ENCODE results near the gene NAV3.

Gene NAV3, protein sequence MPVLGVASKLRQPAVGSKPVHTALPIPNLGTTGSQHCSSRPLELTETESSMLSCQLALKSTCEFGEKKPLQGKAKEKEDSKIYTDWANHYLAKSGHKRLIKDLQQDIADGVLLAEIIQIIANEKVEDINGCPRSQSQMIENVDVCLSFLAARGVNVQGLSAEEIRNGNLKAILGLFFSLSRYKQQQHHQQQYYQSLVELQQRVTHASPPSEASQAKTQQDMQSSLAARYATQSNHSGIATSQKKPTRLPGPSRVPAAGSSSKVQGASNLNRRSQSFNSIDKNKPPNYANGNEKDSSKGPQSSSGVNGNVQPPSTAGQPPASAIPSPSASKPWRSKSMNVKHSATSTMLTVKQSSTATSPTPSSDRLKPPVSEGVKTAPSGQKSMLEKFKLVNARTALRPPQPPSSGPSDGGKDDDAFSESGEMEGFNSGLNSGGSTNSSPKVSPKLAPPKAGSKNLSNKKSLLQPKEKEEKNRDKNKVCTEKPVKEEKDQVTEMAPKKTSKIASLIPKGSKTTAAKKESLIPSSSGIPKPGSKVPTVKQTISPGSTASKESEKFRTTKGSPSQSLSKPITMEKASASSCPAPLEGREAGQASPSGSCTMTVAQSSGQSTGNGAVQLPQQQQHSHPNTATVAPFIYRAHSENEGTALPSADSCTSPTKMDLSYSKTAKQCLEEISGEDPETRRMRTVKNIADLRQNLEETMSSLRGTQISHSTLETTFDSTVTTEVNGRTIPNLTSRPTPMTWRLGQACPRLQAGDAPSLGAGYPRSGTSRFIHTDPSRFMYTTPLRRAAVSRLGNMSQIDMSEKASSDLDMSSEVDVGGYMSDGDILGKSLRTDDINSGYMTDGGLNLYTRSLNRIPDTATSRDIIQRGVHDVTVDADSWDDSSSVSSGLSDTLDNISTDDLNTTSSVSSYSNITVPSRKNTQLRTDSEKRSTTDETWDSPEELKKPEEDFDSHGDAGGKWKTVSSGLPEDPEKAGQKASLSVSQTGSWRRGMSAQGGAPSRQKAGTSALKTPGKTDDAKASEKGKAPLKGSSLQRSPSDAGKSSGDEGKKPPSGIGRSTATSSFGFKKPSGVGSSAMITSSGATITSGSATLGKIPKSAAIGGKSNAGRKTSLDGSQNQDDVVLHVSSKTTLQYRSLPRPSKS (N-terminal part only)

DNA sequence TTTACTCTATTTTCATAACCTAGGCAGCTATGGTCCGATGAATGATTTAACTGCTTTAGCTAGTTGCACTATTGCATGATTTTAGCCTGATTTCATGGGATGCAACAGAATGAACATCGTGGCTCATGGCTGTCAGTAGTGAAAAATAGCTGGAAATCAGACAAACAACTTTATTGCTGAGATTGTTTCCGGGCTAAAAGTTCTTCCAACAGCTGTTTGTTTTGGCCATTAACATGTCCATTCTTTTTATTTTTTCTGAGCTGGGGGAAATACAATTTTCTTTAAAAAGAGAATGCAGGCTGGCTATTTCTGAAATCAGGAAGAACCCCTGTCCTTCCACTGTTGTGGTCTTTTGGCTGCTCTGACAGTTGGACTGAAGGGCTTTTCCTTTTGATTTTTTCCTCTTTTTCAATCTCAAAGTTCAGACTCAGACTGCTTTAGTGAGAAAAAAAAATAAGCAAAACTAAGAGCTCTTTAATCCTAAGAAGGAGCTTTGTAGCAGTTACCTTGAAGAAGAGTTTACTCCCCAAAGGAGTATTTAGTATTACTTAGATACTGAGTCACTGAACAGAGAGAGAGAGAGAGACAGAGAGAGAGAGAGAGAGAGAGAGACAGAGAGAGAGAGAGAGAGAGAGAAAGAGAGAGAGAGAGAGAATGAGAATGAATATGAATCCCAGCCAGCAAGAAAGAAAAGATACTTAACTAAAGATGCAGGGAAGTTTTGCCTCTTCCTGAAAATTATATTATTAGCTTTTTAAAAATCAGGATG, at the start of gene NAV3:
Gene NAV3, plus strand, starts transcription at position 312 of the 769 bp plus-strand sequence. CDS start 568 bp downstream, outside the sequence.
- H3K4me1 ChIP-seq (ENCODE audit: control insufficient read depth, insufficient read depth, low read length), result no peaks in the 10 kb centered on the region
- H3K9ac ChIP-seq (ENCODE audit: low read depth, low read length), result no peak within 1 kb of the TSS
- no peaks in the 10 kb centered on the region for H3K27me3 ChIP-seq (ENCODE audit: control insufficient read depth, insufficient read depth, low read length)
- no peaks in the 10 kb centered on the region for H3K9me3 ChIP-seq (ENCODE audit: control insufficient read depth, insufficient read depth, low read length)
- no peaks in the 10 kb centered on the region for H3K36me3 ChIP-seq (ENCODE audit: control insufficient read depth, insufficient read depth, low read length)
- no peak within 1 kb of the TSS for H3K4me3 ChIP-seq (ENCODE audit: low read depth, low read length)

DNA sequence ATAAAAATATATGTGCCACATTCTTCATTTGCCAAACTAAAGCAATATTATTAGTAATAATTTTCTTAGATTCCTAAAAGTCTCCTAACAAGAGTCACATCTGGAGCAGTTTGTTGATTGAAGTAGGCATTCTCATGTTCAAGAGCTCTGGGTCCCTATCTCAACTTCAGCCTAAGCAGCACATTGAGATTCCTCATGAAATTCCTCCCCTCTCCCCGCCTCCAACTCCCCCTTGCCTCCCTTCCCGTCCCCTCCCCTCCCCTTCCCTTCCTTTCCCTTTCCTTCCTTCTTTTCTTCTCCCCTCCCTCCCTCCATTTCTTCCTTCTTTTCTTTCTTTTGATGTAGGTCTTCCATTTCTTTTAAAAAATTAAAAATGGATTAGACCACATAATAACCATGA, 48.7 kb upstream of the NAV3 start:
- no peak overlapping the region for H3K4me3 ChIP-seq (ENCODE audit: low read depth, low read length)
- no peaks in the 10 kb centered on the region for H3K27me3 ChIP-seq (ENCODE audit: control insufficient read depth, insufficient read depth, low read length)
- no peaks in the 10 kb centered on the region for H3K36me3 ChIP-seq (ENCODE audit: control insufficient read depth, insufficient read depth, low read length)
- H3K4me1 ChIP-seq (ENCODE audit: control insufficient read depth, insufficient read depth, low read length), result no peaks in the 10 kb centered on the region
- no peak overlapping the region for H3K9ac ChIP-seq (ENCODE audit: low read depth, low read length)
- no peaks in the 10 kb centered on the region for H3K9me3 ChIP-seq (ENCODE audit: control insufficient read depth, insufficient read depth, low read length)

DNA sequence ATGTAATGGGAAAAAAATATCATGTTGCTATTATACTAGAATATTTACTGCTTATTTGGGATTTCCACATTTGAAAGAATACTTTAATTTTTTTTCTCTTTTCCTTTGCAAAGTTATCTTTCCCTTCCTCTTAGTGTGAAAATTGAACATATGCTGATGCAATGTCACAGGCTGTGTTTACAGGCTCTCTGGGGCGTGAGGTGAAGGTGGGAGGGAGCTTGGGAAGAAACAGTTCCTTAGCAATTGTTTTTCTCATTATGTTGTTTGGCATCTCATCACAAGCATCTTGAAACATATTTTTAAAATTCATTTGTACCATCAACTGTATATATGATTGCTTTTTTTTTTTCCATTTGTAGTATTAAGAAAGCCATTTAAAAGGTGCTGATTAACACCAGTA, 47.9 kb upstream of the NAV3 start:
- H3K4me3 ChIP-seq (ENCODE audit: low read depth, low read length), result no peak overlapping the region
- no peaks in the 10 kb centered on the region for H3K4me1 ChIP-seq (ENCODE audit: control insufficient read depth, insufficient read depth, low read length)
- no peak overlapping the region for H3K9ac ChIP-seq (ENCODE audit: low read depth, low read length)
- H3K9me3 ChIP-seq (ENCODE audit: control insufficient read depth, insufficient read depth, low read length), result no peaks in the 10 kb centered on the region
- H3K27me3 ChIP-seq (ENCODE audit: control insufficient read depth, insufficient read depth, low read length), result no peaks in the 10 kb centered on the region
- no peaks in the 10 kb centered on the region for H3K36me3 ChIP-seq (ENCODE audit: control insufficient read depth, insufficient read depth, low read length)

DNA sequence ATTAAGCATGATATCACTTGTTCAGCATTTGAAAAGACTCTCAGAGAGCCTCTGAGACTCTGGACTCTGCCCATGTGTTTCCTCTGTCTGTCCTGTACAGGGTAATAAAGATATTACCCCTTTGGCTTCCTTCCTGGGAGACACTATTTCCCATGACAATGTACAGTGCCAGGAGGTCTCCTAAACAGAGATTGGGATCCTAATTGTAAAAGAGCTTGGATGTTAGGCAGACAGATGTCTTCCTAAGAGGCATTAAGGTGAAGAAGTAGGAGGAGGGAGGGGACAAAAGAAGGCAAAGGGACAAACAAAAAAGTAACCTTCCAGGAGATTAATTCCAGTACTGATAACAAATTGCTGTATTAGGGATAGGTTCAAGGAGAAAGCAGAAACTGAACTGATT, 45.5 kb upstream of the NAV3 start:
- no peaks in the 10 kb centered on the region for H3K27me3 ChIP-seq (ENCODE audit: control insufficient read depth, insufficient read depth, low read length)
- H3K4me3 ChIP-seq (ENCODE audit: low read depth, low read length), result no peak overlapping the region
- no peaks in the 10 kb centered on the region for H3K9me3 ChIP-seq (ENCODE audit: control insufficient read depth, insufficient read depth, low read length)
- peaks cover 8% of the 10 kb centered on the region for H3K4me1 ChIP-seq (ENCODE audit: control insufficient read depth, insufficient read depth, low read length)
- H3K9ac ChIP-seq (ENCODE audit: low read depth, low read length), result no peak overlapping the region
- H3K36me3 ChIP-seq (ENCODE audit: control insufficient read depth, insufficient read depth, low read length), result no peaks in the 10 kb centered on the region

DNA sequence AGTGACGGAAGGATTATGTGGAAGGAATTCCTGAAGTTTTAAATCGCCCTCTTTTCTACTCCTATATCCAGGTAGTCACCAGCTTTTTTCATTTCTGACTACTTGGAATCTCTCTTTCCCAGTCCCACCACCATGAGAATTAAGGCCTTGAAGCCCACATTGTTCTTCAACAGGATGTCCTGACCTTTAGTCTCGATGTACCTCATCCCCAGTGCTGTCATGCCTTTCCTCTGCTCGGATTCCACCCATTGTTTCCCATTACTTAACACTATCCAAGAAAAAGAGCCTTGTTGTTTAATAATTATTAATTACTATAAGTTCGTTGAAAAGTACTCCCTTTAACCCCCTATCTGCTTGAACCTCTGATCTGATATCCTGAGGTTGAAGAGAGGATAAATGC, 44.0 kb upstream of the NAV3 start:
- Histone ChIP-seq H3K4me1 (ENCODE audit: control insufficient read depth, insufficient read depth, low read length) (peaks cover 8% of the 10 kb centered on the region), H3K9ac (ENCODE audit: low read depth, low read length) (no peak overlapping the region), H3K4me3 (ENCODE audit: low read depth, low read length) (no peak overlapping the region), H3K9me3 (ENCODE audit: control insufficient read depth, insufficient read depth, low read length) (no peaks in the 10 kb centered on the region), H3K36me3 (ENCODE audit: control insufficient read depth, insufficient read depth, low read length) (no peaks in the 10 kb centered on the region), H3K27me3 (ENCODE audit: control insufficient read depth, insufficient read depth, low read length) (no peaks in the 10 kb centered on the region)

DNA sequence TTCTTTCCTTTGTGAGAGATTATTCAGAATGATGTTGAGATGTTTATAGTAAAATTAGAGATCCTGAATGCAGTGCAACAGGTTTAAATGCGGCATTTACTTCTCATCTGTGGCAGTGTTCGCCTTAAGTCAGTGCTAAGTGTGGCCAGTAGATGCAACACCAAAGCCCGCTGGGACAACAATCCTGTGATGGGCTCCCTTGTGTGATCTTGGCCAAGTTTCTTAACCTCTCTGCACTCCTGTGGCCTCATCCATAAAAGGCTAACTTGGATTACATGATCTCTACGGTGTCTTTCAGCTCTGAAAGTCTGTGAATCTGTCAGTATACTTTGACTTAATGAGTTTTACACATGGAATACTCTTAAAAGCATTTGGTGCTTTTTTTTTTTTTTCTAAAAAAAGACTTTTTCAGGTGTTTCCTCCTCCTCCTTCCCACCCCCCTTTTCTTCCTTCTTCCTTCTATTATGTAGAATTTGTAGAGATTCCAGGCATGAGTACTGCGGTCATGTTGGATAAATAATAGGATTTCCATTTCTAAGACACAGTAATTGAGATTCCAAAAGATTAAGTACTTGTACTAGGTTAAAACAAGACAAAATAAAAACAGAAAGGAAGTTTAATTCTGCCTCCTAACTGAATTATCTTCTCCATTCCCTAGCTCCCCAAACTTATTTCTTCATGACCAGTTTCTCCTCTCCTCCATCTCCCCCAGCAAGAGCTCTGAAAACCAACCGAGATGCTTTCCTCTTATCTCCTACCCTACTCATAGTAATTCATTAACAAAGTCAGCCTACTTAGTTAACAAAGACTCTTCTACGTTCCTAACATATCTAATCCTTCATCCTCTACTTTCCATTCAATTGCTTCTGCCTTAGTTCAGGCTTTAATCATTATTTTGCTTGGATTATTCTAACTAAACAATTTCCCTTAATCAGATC, 42.2 kb upstream of the NAV3 start:
- Histone ChIP-seq H3K9ac (ENCODE audit: low read depth, low read length) (no peak overlapping the region), H3K36me3 (ENCODE audit: control insufficient read depth, insufficient read depth, low read length) (no peaks in the 10 kb centered on the region), H3K4me1 (ENCODE audit: control insufficient read depth, insufficient read depth, low read length) (peaks cover 8% of the 10 kb centered on the region), H3K4me3 (ENCODE audit: low read depth, low read length) (no peak overlapping the region), H3K9me3 (ENCODE audit: control insufficient read depth, insufficient read depth, low read length) (no peaks in the 10 kb centered on the region), H3K27me3 (ENCODE audit: control insufficient read depth, insufficient read depth, low read length) (no peaks in the 10 kb centered on the region)

DNA sequence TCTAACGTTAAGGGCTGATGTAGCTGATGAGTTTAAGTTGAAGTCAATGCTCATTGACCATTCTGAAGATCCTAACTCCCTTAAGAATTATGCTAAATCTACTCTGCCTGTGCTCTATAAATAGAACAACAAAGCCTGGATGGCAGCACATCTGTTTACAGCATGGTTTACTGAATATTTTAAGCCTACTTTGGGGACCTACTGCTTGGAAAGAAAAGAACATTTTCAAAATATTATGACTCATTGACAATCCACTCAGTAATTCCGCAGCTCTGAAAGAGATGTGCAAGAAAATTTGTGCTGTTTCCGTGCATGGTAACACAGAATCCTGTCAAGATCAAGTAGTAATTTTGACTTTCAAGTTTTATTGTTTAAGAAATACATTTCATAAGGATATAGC, 35.0 kb upstream of the NAV3 start:
- no peaks in the 10 kb centered on the region for H3K27me3 ChIP-seq (ENCODE audit: control insufficient read depth, insufficient read depth, low read length)

DNA sequence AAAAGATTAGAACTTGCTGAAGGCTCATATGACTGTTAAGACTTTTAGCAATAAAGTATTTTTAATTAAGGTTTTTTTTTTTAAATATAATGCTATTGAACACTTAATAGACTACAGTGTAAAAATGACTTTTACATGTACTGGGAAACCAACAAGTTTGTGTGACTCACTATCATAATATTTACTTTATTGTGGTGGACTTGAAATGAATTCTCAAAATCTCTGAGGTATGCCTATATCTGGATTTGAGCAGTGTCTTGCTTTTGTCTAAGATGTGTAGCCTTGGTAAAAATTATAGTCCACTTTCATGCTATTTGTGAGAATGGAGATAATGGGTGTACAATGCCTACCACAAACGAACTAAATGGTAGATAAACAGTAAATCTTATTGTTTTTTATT, 33.9 kb upstream of the NAV3 start:
- Histone ChIP-seq H3K4me3 (ENCODE audit: low read depth, low read length) (no peak overlapping the region), H3K36me3 (ENCODE audit: control insufficient read depth, insufficient read depth, low read length) (no peaks in the 10 kb centered on the region), H3K4me1 (ENCODE audit: control insufficient read depth, insufficient read depth, low read length) (no peaks in the 10 kb centered on the region), H3K9ac (ENCODE audit: low read depth, low read length) (no peak overlapping the region), H3K27me3 (ENCODE audit: control insufficient read depth, insufficient read depth, low read length) (no peaks in the 10 kb centered on the region), H3K9me3 (ENCODE audit: control insufficient read depth, insufficient read depth, low read length) (no peaks in the 10 kb centered on the region)

More for the DNA sequence above, 35.0 kb upstream of the NAV3 start:
- H3K4me1 ChIP-seq (ENCODE audit: control insufficient read depth, insufficient read depth, low read length), result no peaks in the 10 kb centered on the region
- no peaks in the 10 kb centered on the region for H3K36me3 ChIP-seq (ENCODE audit: control insufficient read depth, insufficient read depth, low read length)
- H3K4me3 ChIP-seq (ENCODE audit: low read depth, low read length), result no peak overlapping the region
- no peaks in the 10 kb centered on the region for H3K9me3 ChIP-seq (ENCODE audit: control insufficient read depth, insufficient read depth, low read length)
- H3K9ac ChIP-seq (ENCODE audit: low read depth, low read length), result no peak overlapping the region

DNA sequence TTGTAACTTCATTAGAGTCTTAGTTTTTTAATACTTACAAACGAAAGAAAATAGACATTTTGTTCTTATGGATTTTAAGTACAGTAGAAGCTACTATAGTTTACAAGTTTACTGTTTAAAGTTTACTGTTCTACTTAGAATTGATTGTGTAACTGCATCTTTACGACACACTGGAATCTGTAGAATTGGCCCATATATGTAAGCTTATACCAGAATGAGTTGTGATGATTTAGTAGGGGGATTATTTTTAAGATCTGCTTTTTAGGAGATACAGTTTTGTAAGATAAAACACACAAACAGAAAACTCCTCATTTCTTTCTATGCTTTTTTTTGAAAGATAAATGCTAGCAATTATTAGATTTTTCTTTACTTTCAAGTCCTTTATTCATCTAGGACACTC, 30.2 kb upstream of the NAV3 start:
- H3K4me3 ChIP-seq (ENCODE audit: low read depth, low read length), result no peak overlapping the region
- no peak overlapping the region for H3K9ac ChIP-seq (ENCODE audit: low read depth, low read length)
- no peaks in the 10 kb centered on the region for H3K27me3 ChIP-seq (ENCODE audit: control insufficient read depth, insufficient read depth, low read length)
- no peaks in the 10 kb centered on the region for H3K4me1 ChIP-seq (ENCODE audit: control insufficient read depth, insufficient read depth, low read length)
- no peaks in the 10 kb centered on the region for H3K36me3 ChIP-seq (ENCODE audit: control insufficient read depth, insufficient read depth, low read length)
- no peaks in the 10 kb centered on the region for H3K9me3 ChIP-seq (ENCODE audit: control insufficient read depth, insufficient read depth, low read length)

DNA sequence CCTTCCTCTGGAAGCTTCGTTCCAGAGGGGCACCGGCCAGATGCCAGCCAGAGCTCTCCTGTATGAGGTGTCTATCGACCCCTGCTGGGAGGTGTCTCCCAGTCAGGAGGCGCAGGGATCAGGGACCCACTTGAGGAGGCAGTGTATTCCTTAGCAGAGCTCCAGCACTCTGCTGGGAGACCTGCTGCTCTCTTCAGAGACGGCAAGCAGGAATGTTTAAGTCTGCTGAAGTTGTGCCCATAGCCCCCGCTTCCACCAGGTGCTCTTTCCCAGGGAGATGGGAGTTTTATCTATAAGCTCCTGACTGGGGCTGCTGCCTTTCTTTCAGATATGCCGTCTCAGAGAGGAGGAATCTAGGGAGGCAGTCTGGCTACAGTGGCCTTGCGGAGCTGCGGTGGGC, 22.2 kb upstream of the NAV3 start:
- Histone ChIP-seq H3K4me3 (ENCODE audit: low read depth, low read length) (no peak overlapping the region), H3K9me3 (ENCODE audit: control insufficient read depth, insufficient read depth, low read length) (no peaks in the 10 kb centered on the region), H3K9ac (ENCODE audit: low read depth, low read length) (no peak overlapping the region), H3K36me3 (ENCODE audit: control insufficient read depth, insufficient read depth, low read length) (no peaks in the 10 kb centered on the region), H3K27me3 (ENCODE audit: control insufficient read depth, insufficient read depth, low read length) (no peaks in the 10 kb centered on the region), H3K4me1 (ENCODE audit: control insufficient read depth, insufficient read depth, low read length) (no peaks in the 10 kb centered on the region)
